ENCODE results near the gene OTULIN. TPM values are rescaled to one million over a fixed set of nuclear protein-coding genes. Genes with fewer than 3 reads are reported as not detected.
A peak's percentile ranks its signal among the peaks of the same experiment; 100 is the strongest.

The OTULIN gene
- total and polyA plus RNA-seq, 2 experiments from 2014 or later, result 24.3 to 43.9 TPM

DNA sequence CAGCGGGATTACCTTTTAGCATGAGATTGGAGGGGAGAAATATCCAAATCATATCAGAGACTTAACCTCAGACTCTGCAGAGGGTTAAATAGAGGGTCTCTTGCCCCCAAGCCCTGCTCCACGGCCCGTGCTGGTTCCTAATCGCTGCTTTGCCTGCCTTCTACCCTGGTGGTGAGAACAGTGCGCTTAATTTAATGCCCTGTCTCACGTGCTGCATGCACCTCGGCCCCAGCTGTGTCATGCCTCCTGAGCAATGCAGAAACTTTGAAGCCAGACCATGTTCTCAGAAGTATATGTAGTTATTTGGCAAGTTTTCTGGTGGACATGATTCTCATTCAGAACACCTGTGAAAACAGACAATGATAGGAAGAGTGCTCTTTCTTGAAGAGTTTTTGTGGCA, 1.4 kb downstream of the OTULIN start:
- Histone ChIP-seq H3K9me2 (ENCODE audit: insufficient read depth) (no peaks in the 10 kb centered on the region), H3K4me2 (peak overlapping the region; percentile 94), H3K36me3 (ENCODE audit: insufficient read depth) (no peaks in the 10 kb centered on the region), H3F3A (replicated peaks; ENCODE audit: low read depth) (0 out of 2 replicates have a peak, but pooled peaks cover 3% of the 10 kb centered on the region), H3K4me3 (peak overlapping the region; percentile 87), H3K27me3 (ENCODE audit: insufficient read depth) (peaks cover 30% of the 10 kb centered on the region), H3K79me2 (replicated peaks; ENCODE audit: insufficient read depth) (peaks cover 58% of the 10 kb centered on the region), H3K4me1 (ENCODE audit: insufficient read depth) (peaks cover 20% of the 10 kb centered on the region), H4K20me1 (replicated peaks; ENCODE audit: insufficient read depth) (peaks cover 4% of the 10 kb centered on the region; the same call in 1 of the 2 replicates), H2AFZ (no peak overlapping the region), H3K27ac (ENCODE audit: low read depth) (no peak overlapping the region)
- peaks cover 20% of the 10 kb centered on the region for H3K4me1 Mint-ChIP-seq
- peak overlapping the region; percentile 93 for H3K4me3 Mint-ChIP-seq
- no peaks in the 10 kb centered on the region for H3K9me3 Mint-ChIP-seq
- H3K36me3 Mint-ChIP-seq (ENCODE audit: low read depth), result no peaks in the 10 kb centered on the region; the same call in 2 of the 3 replicates
- H3K27ac Mint-ChIP-seq, result no peak overlapping the region
- DNase-seq (ENCODE audit: low spot score) (peak; percentile 44), ATAC-seq (peak; percentile 32)
- no peak for TF ChIP-seq CREB1 (CRISPR knock-in tag; IDR thresholded peaks at IDR 0.05; ENCODE audit: low read depth)
- peaks cover 22% of the 10 kb centered on the region for H3K27me3 Mint-ChIP-seq (ENCODE audit: insufficient read depth, low read depth, poor library complexity)

DNA sequence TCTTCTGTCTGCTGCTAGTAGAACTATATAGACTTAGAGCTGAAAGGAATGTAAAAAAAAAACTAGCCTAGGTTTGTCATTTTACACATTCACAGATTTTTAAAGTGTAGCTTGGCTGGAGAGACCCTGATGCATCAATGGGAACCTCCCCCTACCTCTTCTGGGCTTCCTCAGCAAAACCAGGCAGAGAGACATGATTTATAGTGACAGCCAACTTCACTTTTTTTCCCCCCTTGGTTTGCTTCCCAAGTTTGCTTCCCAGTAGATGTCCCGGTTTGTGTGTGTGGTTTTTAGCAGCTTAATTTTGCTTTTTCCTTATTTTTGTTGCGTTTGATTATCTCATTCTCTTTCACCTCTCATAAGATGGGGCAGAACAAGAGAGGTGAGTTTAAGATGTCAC, 1.8 kb downstream of the OTULIN start:
- Mint-ChIP-seq H3K9me3 (no peaks in the 10 kb centered on the region), H3K27me3 (ENCODE audit: insufficient read depth, low read depth, poor library complexity) (peaks cover 22% of the 10 kb centered on the region), H3K4me3 (peak overlapping the region; percentile 93), H3K4me1 (peaks cover 25% of the 10 kb centered on the region), H3K27ac (no peak overlapping the region), H3K36me3 (ENCODE audit: low read depth) (no peaks in the 10 kb centered on the region; the same call in 2 of the 3 replicates)
- Histone ChIP-seq H4K20me1 (replicated peaks; ENCODE audit: insufficient read depth) (peaks cover 4% of the 10 kb centered on the region; the same call in 1 of the 2 replicates), H3K4me2 (peak overlapping the region; percentile 94; the same call in 1 of the 2 replicates), H3K4me3 (no peak overlapping the region), H3K9me2 (ENCODE audit: insufficient read depth) (no peaks in the 10 kb centered on the region), H3K27ac (ENCODE audit: low read depth) (no peak overlapping the region), H3K79me2 (replicated peaks; ENCODE audit: insufficient read depth) (peaks cover 62% of the 10 kb centered on the region), H3K27me3 (ENCODE audit: insufficient read depth) (peaks cover 30% of the 10 kb centered on the region), H3F3A (replicated peaks; ENCODE audit: low read depth) (0 out of 2 replicates have a peak, but pooled peaks cover 3% of the 10 kb centered on the region), H3K36me3 (ENCODE audit: insufficient read depth) (no peaks in the 10 kb centered on the region), H3K4me1 (ENCODE audit: insufficient read depth) (peaks cover 24% of the 10 kb centered on the region), H2AFZ (no peak overlapping the region)
- ATAC-seq (no peak), DNase-seq (ENCODE audit: low spot score) (no peak)
- TF ChIP-seq NANOG (IDR thresholded peaks at IDR 0.05; ENCODE audit: borderline replicate concordance) (no peak), ZNF114 (CRISPR knock-in tag; IDR thresholded peaks at IDR 0.05) (no peak), POLR2AphosphoS5 (IDR thresholded peaks at IDR 0.05; ENCODE audit: low read depth) (no peak), REST (IDR thresholded peaks at IDR 0.05; ENCODE audit: unreplicated experiment) (no peak), JUNB (IDR thresholded peaks at IDR 0.05; ENCODE audit: unreplicated experiment) (no peak), STAT1 (IDR thresholded peaks at IDR 0.05; ENCODE audit: unreplicated experiment) (no peak), CREB1 (CRISPR knock-in tag; IDR thresholded peaks at IDR 0.05; ENCODE audit: low read depth) (no peak)
- TF ChIP-seq, protein P1, sequence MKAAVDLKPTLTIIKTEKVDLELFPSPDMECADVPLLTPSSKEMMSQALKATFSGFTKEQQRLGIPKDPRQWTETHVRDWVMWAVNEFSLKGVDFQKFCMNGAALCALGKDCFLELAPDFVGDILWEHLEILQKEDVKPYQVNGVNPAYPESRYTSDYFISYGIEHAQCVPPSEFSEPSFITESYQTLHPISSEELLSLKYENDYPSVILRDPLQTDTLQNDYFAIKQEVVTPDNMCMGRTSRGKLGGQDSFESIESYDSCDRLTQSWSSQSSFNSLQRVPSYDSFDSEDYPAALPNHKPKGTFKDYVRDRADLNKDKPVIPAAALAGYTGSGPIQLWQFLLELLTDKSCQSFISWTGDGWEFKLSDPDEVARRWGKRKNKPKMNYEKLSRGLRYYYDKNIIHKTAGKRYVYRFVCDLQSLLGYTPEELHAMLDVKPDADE (IDR thresholded peaks at IDR 0.05), result no peak
- TF ChIP-seq, protein P2, sequence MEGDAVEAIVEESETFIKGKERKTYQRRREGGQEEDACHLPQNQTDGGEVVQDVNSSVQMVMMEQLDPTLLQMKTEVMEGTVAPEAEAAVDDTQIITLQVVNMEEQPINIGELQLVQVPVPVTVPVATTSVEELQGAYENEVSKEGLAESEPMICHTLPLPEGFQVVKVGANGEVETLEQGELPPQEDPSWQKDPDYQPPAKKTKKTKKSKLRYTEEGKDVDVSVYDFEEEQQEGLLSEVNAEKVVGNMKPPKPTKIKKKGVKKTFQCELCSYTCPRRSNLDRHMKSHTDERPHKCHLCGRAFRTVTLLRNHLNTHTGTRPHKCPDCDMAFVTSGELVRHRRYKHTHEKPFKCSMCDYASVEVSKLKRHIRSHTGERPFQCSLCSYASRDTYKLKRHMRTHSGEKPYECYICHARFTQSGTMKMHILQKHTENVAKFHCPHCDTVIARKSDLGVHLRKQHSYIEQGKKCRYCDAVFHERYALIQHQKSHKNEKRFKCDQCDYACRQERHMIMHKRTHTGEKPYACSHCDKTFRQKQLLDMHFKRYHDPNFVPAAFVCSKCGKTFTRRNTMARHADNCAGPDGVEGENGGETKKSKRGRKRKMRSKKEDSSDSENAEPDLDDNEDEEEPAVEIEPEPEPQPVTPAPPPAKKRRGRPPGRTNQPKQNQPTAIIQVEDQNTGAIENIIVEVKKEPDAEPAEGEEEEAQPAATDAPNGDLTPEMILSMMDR (conservative IDR thresholded peaks at IDR 0.05; ENCODE audit: low read depth in 2 of 2), result no peak

All from GM23338 (cell line).